Gastrocnemius medialis (tissue), 4 donors: ENCODE data around the gene VIM. TPM values are rescaled to one million over a fixed set of nuclear protein-coding genes. Genes with fewer than 3 reads are reported as not detected.

Experiments
- ATAC-seq, 2 donors: fragments of 150-250 bp; one replicate each; pipeline ENCODE4 v1.9.1; 2016
- DNase-seq, 2 donors: peaks; one replicate each; pipeline ENCODE4 v3.0.0-alpha.2; 2019
- H3K27ac ChIP-seq, 4 donors: fragments of 200-600 bp; sonication (generic); 1 replicate in 1 of 4; 2 replicates in 3 of 4; pipeline ENCODE4 v1.5.1; 2016 to 2018; ENCODE audit warnings: mild to moderate bottlenecking in 2 of 4, moderate library complexity in 1 of 4
- H3K27me3 ChIP-seq, 3 donors: fragments of 200-600 bp; sonication (generic) in 2 of 3; 1 replicate in 1 of 3; 2 replicates in 2 of 3; pipeline versions ENCODE4 v1.5.1 to v1.6.0; 2016 to 2019; ENCODE audit warnings: mild to moderate bottlenecking in 1 of 3, moderate library complexity in 1 of 3
- H3K36me3 ChIP-seq, 2 donors: fragments of 200-600 bp; sonication (generic) in 1 of 2; one replicate each; pipeline ENCODE4 v1.5.1; 2017 to 2018
- H3K4me1 ChIP-seq, 2 donors: fragments of 200-600 bp; sonication (generic) in 1 of 2; one replicate each; pipeline ENCODE4 v1.5.1; 2016 to 2017; ENCODE audit warnings: mild to moderate bottlenecking in 2 of 2
- H3K4me3 ChIP-seq, 4 donors: fragments of 200-600 bp; sonication (generic) in 3 of 4; 1 replicate in 1 of 4; 2 replicates in 3 of 4; pipeline ENCODE4 v1.5.1; 2016 to 2019; ENCODE audit warnings: mild to moderate bottlenecking in 2 of 4
- H3K9me3 ChIP-seq, 3 donors: fragments of 200-600 bp; sonication (generic) in 2 of 3; 1 replicate in 1 of 3; 2 replicates in 2 of 3; pipeline ENCODE4 v1.5.1; 2016 to 2019
- POLR2A ChIP-seq, 2 donors: fragments of 450-650 bp; IDR thresholded peaks; one replicate each; pipeline ENCODE4 v1.6.1; 2017; ENCODE audit warnings: antibody characterized with exemption in 2 of 2, mild to moderate bottlenecking in 2 of 2, moderate library complexity in 2 of 2
- in situ Hi-C, 4 donors: fragments of 200-750 bp; cut with MboI; loops; one replicate each; pipeline versions ENCODE4 v1.15.0 to v1.8.0; 2017; ENCODE audit warnings: low sequenced_read_pairs in 4 of 4
- intact Hi-C: fragments of 100-400 bp; cut with DNase I; formaldehyde crosslinking; loops from one replicate; pipeline ENCODE4 v1.15.1; 2023; ENCODE audit warnings: low total_unique reads
- total RNA-seq, 4 donors: library from RNA; depleted of rRNA; stranded (reverse); fragments of >200 nt; gene quantifications; one replicate each; pipeline versions ENCODE4 v1.1.0 to v1.2.3, GENCODE V29; 2016
- TF ChIP-seq, protein P1 (sequence below), 5 experiments: fragments of 450-650 bp in 3 of 5; fragments of 200-600 bp in 2 of 5; sonication (generic) in 2 of 5; IDR thresholded peaks in 4 of 5; conservative IDR thresholded peaks in 1 of 5; 1 replicate in 4 of 5; 2 replicates in 1 of 5; pipeline ENCODE4 v1.5.1; 2016 to 2019; ENCODE audit warnings: antibody characterized with exemption in 5 of 5, mild to moderate bottlenecking in 3 of 5, moderate library complexity in 3 of 5

Gene VIM
- total RNA-seq, 4 donors from 2014 or later, result 355 to 835 (median 589) TPM

DNA sequence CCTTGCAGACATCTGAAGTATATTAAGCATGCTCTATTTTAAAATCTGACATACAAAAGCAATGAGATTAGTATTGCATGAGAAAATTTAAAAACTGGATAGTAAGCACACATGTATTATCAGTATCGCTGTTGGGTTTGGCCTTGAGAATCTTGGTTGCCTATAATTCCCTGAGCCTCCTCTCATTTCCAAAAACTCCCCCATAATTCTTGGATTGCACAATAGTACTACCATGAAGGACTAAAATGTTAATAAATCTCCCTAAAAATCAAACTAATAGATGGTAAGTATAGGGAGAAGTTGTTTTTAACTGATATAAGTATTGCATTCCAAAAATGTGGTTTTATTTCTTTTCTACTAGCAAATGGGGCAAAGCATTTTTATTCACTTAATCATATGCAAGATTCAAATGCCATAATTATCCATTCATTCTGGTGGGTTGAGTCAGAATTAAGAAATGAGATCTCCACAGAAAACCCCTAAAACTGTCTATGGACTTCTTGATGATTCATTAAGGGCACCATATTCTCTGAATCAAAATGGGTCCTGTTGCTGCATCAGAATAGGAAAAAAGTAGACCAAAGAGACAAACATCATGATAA is 10.3 kb upstream of the VIM start:
- intact Hi-C loops (no loop called here), in situ Hi-C loops (no loop called here)
- no peaks in the 10 kb centered on the region for H3K36me3 ChIP-seq
- H3K4me3 ChIP-seq, result no peak overlapping the region
- ATAC-seq (no peak), DNase-seq (no peak)
- TF ChIP-seq, protein P1, sequence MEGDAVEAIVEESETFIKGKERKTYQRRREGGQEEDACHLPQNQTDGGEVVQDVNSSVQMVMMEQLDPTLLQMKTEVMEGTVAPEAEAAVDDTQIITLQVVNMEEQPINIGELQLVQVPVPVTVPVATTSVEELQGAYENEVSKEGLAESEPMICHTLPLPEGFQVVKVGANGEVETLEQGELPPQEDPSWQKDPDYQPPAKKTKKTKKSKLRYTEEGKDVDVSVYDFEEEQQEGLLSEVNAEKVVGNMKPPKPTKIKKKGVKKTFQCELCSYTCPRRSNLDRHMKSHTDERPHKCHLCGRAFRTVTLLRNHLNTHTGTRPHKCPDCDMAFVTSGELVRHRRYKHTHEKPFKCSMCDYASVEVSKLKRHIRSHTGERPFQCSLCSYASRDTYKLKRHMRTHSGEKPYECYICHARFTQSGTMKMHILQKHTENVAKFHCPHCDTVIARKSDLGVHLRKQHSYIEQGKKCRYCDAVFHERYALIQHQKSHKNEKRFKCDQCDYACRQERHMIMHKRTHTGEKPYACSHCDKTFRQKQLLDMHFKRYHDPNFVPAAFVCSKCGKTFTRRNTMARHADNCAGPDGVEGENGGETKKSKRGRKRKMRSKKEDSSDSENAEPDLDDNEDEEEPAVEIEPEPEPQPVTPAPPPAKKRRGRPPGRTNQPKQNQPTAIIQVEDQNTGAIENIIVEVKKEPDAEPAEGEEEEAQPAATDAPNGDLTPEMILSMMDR (IDR thresholded peaks at IDR 0.05 in 4 of 5, conservative IDR thresholded peaks at IDR 0.05 in 1 of 5), result no peak
- no peak for TF ChIP-seq POLR2A (IDR thresholded peaks at IDR 0.05)
- peaks cover 0 to 4% of the 10 kb centered on the region in 2 donors for H3K4me1 ChIP-seq
- no peak overlapping the region for H3K27ac ChIP-seq
- H3K9me3 ChIP-seq, result no peaks in the 10 kb centered on the region
- H3K27me3 ChIP-seq, result no peaks in the 10 kb centered on the region

DNA sequence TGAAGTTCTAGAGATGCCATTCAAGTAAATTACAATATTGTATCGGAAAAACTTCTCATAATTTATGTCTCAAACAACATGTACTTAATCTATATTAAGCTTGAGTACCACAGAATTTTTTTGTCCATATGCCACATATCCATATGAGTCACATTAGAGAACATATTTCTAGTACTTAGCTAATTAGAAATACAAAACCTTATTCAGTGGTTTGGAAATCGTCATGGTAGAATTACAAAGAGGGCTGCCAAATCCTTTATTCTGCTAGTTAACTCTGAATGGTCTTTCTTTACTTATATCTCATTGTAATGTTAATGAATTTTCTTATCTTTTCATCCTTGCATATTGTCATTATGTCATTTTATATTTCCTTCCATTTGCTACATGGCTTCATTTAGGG is 9.0 kb upstream of the VIM start:
- Histone ChIP-seq H3K36me3 (no peaks in the 10 kb centered on the region), H3K4me3 (no peak overlapping the region), H3K9me3 (no peaks in the 10 kb centered on the region), H3K4me1 (peaks cover 0 to 4% of the 10 kb centered on the region in 2 donors), H3K27me3 (no peaks in the 10 kb centered on the region), H3K27ac (no peak overlapping the region)
- in situ Hi-C loops (no loop called here), intact Hi-C loops (no loop called here)
- TF ChIP-seq POLR2A (IDR thresholded peaks at IDR 0.05), result no peak
- TF ChIP-seq, protein P1 (IDR thresholded peaks at IDR 0.05 in 4 of 5, conservative IDR thresholded peaks at IDR 0.05 in 1 of 5), result no peak
- ATAC-seq (no peak), DNase-seq (no peak)

DNA sequence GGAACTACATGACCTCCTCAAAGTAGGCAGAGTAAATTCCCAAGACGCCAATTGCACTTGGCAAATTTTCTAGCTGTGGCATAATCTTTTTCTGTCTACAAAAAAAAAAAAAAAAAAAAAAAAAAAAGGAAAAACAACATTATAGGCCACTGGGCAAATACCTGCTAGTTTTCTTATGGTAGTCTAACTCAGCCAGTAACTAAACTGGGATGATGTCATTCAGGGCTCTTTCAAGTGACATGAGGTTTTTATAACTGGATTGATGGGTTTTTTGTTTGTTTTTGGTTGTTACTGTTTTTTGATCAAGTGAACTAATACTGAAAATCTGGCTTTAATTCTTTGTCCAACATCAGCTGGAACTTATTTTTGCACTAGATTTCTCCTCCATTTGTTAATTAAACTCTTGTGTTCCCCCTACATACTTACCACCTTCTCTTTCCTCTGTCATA is 7.4 kb upstream of the VIM start:
- Histone ChIP-seq H3K27ac (no peak overlapping the region), H3K9me3 (no peaks in the 10 kb centered on the region), H3K36me3 (no peaks in the 10 kb centered on the region), H3K4me3 (no peak overlapping the region), H3K27me3 (no peaks in the 10 kb centered on the region), H3K4me1 (peaks cover 0 to 4% of the 10 kb centered on the region in 2 donors)
- intact Hi-C loops (no loop called here), in situ Hi-C loops (no loop called here)
- ATAC-seq, result no peak
- DNase-seq, result no peak
- no peak for TF ChIP-seq POLR2A (IDR thresholded peaks at IDR 0.05)
- TF ChIP-seq, protein P1 (IDR thresholded peaks at IDR 0.05 in 4 of 5, conservative IDR thresholded peaks at IDR 0.05 in 1 of 5), result no peak

DNA sequence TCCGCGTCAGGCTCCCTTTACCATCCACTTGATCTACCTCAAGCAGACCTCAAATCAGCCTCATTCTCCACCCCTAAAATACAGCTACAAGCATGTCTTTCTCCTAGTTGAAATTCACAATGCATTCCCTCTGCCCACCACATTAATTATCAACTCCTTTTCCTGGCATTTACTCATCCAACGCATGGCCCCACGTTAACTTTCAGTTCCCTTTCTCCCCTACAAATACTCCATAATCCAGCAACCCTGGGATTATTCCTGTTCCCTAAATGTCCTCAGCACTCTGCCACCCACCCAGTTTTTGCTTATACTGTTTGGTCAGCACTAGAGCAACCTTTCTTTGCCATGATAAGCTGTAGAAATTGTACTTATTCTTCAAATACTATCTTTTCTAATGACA is 5.7 kb upstream of the VIM start:
- TF ChIP-seq POLR2A (IDR thresholded peaks at IDR 0.05), result no peak
- TF ChIP-seq, protein P1 (IDR thresholded peaks at IDR 0.05 in 4 of 5, conservative IDR thresholded peaks at IDR 0.05 in 1 of 5), result no peak
- Histone ChIP-seq H3K9me3 (no peaks in the 10 kb centered on the region), H3K27me3 (peaks cover 0 to 5% (median 3%) of the 10 kb centered on the region in 3 donors), H3K27ac (no peak overlapping the region), H3K4me3 (no peak overlapping the region), H3K4me1 (no peaks in the 10 kb centered on the region), H3K36me3 (no peaks in the 10 kb centered on the region)
- intact Hi-C loops (no loop called here), in situ Hi-C loops (no loop called here)
- ATAC-seq, result no peak
- DNase-seq, result no peak

DNA sequence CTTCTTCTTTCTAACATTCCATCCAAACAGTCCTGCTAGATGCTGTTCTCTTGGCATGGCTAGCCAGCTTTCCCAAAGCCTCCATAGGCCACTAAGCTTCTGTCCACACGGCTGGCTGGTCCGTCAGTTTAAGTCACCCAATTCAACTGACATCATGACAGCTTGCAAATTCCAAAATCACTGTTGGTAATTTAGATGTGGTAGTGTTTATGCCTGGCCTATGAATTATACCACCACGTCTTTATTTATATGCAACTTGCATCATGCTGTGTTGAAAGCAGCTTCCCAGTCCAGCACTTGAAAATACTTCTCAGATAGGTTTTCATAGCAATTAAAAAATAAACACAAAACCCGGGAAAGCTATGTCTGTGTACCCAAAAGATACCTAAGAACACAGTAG is 2.2 kb upstream of the VIM start:
- intact Hi-C loops, result loop anchor here (5.0 kb wide), 1 partner anchor 224 kb away; no protein-coding TSS in a partner anchor
- no peak for ATAC-seq
- H3K9me3 ChIP-seq, result no peaks in the 10 kb centered on the region
- H3K27me3 ChIP-seq, result peaks cover 10 to 38% (median 31%) of the 10 kb centered on the region in 3 donors
- no peak overlapping the region for H3K4me3 ChIP-seq
- no peak for TF ChIP-seq POLR2A (IDR thresholded peaks at IDR 0.05)
- TF ChIP-seq, protein P1 (IDR thresholded peaks at IDR 0.05 in 4 of 5, conservative IDR thresholded peaks at IDR 0.05 in 1 of 5), result no peak
- no peak overlapping the region for H3K27ac ChIP-seq
- in situ Hi-C loops, result no loop called here
- DNase-seq, result no peak
- H3K36me3 ChIP-seq, result no peaks in the 10 kb centered on the region
- H3K4me1 ChIP-seq, result peaks cover 0 to 12% of the 10 kb centered on the region in 2 donors
